LNCaP clone FGC (cell line): Measurements from ENCODE around the gene CANT1.

Experiments used
- DNase-seq: peaks from one replicate; pipeline ENCODE4 v3.0.0-alpha.2; 2011; ENCODE audit warnings: low read depth
- H3K4me3 ChIP-seq: 2 replicates; pipeline ENCODE4 v1.5.1; 2011; ENCODE audit warnings: mild to moderate bottlenecking, low read depth, low read length, control low read depth
- TF ChIP-seq, protein P1 (sequence below): IDR thresholded peaks from 2 replicates; pipeline ENCODE4 v1.5.1; 2012; ENCODE audit warnings: mild to moderate bottlenecking; ENCODE audit not compliant: control insufficient read depth, insufficient read depth; ENCODE audit errors: extremely low read depth

Gene CANT1

DNA sequence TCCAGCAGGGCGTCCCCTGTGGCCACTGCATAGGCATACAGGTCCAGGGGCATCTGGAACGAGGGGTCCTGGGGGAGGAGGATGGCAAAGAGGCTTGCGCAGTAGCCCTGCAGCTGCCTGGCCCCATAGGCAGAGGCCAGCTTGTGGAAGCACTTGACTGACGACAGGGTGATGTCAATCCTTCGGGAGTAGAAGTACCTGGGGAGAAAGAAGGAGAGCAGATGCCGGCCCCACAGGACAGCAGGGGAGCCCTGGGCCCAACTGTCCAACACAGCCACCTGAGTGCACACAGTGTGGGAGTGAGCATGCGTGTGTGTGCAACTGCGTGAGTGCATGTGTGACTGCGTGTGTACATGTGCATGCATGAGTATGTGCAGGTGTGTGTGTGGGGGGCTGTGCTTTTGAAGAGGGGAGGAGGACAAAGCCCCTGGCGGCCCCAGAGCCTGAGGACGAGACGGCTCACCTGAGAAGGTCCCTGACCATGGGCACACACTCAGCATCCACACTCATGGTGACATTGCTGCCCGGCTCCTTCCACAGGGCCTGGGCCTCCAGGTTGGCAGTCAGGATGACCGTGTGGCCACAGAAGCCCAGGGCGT, 37.0 kb downstream of the CANT1 start:
- H3K4me3 ChIP-seq: no peak overlapping the region
- TF ChIP-seq, protein P1, sequence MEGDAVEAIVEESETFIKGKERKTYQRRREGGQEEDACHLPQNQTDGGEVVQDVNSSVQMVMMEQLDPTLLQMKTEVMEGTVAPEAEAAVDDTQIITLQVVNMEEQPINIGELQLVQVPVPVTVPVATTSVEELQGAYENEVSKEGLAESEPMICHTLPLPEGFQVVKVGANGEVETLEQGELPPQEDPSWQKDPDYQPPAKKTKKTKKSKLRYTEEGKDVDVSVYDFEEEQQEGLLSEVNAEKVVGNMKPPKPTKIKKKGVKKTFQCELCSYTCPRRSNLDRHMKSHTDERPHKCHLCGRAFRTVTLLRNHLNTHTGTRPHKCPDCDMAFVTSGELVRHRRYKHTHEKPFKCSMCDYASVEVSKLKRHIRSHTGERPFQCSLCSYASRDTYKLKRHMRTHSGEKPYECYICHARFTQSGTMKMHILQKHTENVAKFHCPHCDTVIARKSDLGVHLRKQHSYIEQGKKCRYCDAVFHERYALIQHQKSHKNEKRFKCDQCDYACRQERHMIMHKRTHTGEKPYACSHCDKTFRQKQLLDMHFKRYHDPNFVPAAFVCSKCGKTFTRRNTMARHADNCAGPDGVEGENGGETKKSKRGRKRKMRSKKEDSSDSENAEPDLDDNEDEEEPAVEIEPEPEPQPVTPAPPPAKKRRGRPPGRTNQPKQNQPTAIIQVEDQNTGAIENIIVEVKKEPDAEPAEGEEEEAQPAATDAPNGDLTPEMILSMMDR: no peak
- no peak for DNase-seq

DNA sequence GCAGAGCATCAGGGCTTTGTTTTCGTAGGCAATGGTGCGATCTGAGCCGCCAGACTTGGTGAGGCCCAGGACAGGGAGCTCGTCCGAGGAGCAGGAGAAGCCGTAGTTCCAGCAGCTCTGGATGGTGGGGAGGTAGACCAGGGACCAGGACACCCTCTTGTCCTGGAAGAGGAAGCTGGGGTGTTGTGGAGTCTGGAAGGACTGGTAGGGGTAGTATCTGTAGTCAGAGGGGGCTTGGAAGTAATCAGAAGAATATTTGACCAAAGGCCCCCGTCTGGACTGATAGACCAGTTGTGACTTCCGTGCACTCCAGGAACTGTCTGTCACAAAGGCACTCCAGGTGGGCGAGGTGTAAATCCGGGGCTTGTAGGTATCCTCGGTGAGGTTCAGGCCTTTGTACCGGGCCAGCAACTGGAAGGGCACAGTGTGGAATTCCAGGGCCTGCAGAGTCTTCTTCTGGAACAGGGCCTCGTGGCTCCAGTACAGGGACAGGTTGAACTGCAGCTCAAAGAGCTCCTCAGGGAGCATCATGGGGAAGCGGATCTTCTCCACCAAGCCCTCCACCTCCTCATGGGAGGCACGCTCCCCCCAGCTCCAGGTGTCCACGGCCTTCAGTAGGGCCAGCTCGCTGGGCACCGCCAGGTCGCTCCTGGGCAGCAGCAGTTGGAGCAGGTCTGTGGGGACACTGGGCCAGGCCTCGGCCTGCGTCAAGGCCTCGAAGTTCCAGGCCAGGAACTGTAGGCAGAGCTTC, 37.6 kb downstream of the CANT1 start:
- TF ChIP-seq, protein P1: no peak
- H3K4me3 ChIP-seq: no peak overlapping the region
- no peak for DNase-seq

DNA sequence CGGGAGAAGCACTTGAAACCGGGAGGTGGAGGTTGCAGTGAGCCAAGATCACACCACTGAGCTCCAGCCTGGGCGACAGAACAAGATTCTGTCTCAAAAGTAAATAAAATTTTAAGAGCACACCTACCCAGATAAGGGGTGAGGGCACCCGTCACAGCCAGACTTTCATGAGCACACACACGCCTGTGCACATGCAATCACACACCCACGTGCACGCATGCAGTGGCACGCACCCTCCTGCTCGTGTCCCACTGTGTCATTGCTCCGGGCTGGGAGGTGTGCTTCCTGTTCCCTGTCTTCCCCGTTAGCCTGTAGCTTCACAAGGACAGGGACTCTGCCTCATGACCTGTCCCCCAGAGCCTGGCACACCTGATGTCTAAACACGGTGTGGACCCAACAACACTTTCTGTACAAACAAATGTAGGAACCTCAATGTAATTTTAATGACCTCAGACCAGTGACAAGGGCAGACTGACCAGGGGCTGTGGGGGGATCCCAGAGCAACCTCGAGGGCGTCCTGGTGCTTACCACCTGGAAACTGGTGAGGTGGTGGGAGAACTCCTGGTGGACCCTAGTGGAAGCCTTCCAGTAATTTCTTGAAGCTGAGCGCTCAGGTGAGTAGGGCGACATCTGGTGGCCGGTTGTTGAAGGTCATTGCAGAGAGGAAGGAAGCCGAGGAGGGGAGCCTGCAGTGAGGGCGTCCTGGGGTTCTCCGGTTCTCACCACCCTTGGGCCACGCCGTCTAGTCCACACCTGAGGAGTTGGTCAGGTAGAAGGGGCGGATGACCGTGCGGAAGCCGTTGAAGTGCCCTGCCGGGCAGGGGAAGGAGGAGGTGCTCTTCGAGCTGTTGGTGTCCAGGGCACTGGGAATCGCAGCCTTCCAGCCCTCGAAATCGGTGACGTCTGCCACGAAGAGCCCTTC, 38.5 kb downstream of the CANT1 start:
- DNase-seq: no peak
- H3K4me3 ChIP-seq: no peak overlapping the region
- TF ChIP-seq, protein P1: peak; percentile 86

DNA sequence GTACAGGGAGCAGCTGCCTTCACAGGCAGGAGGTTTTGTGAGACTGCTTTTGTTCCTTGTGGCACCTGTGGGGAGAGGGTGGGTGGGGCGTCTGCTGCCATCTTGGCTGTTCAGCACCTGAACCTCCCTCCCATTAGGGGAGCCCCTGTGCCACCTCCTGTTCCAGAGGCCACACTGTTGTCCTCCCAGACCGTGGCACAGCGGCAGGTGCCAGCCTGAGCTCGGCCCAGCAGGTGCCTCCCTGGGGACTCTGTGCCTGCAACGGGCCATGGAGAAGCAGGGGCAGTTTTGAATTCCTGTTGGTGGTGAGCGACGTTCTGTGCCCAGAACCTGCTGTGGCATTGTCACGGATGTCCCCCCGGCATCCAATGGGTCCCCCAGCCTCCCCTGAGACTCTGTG, 39.7 kb downstream of the CANT1 start:
- no peak for DNase-seq

DNA sequence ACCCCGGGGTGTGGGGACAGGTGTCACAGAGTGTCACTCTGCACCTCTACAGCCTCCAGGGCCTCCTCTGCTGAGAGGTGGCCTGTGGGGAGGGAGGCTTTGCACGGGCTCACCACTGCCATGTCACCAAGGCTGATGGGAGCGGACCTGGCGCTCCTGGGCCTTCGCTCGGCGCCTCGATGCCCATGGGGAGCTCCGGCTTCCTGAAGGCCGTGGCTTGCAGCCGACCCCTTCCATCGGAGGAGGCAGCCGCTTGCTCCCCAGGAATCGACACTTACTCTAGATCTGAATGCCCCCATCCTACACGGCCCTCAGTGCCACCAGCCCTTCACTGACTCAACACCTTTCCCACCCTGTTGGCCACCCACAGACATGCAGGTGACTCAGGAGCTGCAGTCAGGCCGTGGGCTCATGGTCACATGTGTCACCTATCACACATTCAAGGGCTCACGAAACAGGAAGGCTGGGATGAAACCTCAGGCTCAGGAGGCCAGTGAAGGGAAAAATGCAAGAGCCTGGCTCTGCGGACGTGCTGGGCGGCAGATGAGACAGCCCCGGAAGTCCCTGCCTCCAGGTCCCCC, 41.7 kb downstream of the CANT1 start:
- TF ChIP-seq, protein P1: no peak

More for the DNA sequence above, 39.7 kb downstream of the CANT1 start:
- TF ChIP-seq, protein P1: no peak
- no peak overlapping the region for H3K4me3 ChIP-seq

DNA sequence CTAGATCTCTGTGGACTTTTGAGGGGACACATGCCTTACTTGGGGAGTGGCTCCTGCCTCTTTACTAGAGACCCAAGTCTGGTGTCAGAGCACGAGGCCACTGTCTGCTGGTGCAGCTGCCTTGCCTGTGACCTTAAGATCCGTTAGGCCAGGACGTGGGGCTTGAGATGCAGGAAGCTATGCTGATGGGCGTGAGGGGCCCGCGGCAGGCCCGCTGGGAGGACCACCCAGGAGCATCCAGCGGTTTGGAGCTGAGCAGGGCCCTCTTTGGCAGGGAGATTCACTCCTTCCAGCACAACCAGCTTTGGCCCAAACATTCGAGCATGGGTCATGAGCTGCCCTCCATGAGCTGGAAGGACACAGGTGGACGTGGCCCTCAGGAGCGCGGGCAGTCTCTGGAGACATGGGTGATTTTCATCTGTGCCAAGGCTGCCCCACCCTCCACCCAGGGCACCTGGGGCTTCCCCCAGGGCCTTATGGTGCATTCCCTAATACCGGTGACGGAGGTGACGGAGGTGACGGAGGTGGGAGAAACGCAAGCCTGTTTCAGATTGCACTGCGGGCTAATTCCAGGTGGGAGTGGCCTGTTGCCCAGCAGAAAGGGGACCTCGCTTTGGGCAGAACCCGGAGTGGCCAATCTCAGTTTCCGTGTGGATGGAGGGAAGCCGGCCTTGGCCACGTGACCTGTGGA, 42.5 kb downstream of the CANT1 start:
- no peak overlapping the region for H3K4me3 ChIP-seq
- TF ChIP-seq, protein P1: no peak
- DNase-seq: no peak

More for the DNA sequence above, 41.7 kb downstream of the CANT1 start:
- DNase-seq: no peak
- H3K4me3 ChIP-seq: no peak overlapping the region
